Coronary artery (tissue), 2 donors: ENCODE measurements around the gene PRKG1.
"Not testable (repeated sequence)": the region's sequence is repeated elsewhere in the genome, so short reads cannot be mapped to it uniquely, and the experiment has no call there.

Experiments used
- DNase-seq: peaks from one replicate; pipeline ENCODE4 v3.0.0-alpha.2; 2017; ENCODE audit warnings: low spot score
- H3K27ac ChIP-seq, 2 donors: fragments of 200-600 bp; sonication (generic); one replicate each; pipeline ENCODE4 v1.5.1; 2016 to 2019
- H3K4me3 ChIP-seq: fragments of 200-600 bp; sonication (generic); 2 replicates; pipeline ENCODE4 v1.5.1; 2016; ENCODE audit warnings: mild to moderate bottlenecking, moderate library complexity
- TF ChIP-seq, protein P1 (sequence below): fragments of 200-600 bp; sonication (generic); IDR thresholded peaks from one replicate; pipeline ENCODE4 v1.5.1; 2019; ENCODE audit warnings: antibody characterized with exemption

Gene PRKG1

DNA sequence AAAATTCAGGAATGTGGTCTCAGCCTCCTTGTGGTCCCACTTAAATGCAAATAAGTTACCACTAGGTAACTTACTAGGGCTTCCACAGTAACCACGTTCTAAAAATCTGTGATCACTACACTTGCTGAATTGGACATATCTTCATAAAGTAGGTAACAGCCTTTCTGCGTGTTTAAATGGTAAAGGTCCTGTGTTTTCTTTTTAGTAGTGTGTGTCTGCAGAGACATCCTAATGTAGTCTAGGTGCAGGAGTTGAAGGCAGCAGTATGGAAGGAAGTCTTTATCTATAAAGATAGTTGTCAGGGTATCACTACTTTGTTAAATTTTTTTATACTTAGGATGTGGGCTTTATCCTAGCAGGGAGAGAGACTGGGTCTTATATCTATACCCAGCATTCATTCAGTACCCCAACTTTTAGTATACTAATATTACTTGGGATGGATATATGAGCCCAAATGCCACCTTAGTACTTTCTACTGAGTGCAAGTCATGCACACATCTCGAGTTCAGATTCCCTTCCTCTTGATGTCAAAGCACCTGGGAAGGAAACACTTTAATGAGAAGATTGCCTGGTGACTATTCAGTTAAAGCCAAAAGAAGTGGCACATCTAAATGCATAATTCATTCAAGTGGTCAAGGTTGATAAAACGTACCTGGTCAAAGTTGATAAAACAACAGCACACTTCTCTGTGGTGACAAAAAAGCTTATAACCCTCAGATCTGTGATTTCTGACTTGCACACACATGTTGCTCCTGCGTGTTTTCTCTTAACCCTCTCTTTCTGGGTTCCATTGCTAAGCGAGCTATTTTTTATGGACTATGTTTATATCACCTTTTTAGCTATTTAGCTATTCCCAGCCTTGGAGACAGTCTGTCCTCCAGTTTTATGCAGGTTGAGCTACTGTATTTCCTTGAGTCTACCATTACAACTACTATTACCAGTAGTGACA, 958.7 kb downstream of the PRKG1 start:
- Histone ChIP-seq H3K27ac (no peak overlapping the region), H3K4me3 (no peak overlapping the region)
- no peak for DNase-seq
- TF ChIP-seq, protein P1, sequence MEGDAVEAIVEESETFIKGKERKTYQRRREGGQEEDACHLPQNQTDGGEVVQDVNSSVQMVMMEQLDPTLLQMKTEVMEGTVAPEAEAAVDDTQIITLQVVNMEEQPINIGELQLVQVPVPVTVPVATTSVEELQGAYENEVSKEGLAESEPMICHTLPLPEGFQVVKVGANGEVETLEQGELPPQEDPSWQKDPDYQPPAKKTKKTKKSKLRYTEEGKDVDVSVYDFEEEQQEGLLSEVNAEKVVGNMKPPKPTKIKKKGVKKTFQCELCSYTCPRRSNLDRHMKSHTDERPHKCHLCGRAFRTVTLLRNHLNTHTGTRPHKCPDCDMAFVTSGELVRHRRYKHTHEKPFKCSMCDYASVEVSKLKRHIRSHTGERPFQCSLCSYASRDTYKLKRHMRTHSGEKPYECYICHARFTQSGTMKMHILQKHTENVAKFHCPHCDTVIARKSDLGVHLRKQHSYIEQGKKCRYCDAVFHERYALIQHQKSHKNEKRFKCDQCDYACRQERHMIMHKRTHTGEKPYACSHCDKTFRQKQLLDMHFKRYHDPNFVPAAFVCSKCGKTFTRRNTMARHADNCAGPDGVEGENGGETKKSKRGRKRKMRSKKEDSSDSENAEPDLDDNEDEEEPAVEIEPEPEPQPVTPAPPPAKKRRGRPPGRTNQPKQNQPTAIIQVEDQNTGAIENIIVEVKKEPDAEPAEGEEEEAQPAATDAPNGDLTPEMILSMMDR: no peak

DNA sequence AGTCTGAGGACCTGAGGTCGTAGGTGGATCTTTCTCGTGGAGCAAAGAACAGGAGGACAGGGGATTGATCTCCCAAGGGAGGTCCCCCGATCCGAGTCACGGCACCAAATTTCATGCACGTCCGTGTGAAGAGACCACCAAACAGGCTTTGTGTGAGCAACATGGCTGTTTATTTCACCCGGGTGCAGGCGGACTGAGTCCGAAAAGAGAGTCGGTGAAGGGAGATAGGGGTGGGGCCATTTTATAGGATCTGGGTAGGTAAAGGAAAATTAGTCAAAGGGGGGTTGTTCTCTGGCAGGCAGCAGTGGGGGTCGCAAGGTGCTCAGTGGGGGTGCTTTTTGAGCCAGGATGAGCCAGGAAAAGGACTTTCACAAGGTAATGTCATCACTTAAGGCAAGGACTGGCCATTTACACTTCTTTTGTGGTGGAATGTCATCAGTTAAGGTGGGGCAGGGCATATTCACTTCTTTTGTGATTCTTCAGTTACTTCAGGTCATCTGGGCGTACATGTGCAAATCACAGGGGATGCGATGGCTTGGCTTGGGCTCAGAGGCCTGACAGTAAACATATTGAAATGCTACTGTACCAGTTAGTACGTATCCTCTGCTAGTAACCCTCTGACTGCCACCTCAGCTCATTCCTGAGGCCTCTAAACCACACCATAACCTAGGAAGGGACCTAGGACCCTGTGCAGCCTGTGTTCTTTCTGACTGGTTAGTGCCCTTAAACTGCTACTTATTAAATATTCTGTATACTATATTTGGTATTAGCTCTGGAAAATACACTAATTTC, 964.9 kb downstream of the PRKG1 start:
- not testable (repeated sequence) for H3K4me3 ChIP-seq, H3K27ac ChIP-seq, DNase-seq

DNA sequence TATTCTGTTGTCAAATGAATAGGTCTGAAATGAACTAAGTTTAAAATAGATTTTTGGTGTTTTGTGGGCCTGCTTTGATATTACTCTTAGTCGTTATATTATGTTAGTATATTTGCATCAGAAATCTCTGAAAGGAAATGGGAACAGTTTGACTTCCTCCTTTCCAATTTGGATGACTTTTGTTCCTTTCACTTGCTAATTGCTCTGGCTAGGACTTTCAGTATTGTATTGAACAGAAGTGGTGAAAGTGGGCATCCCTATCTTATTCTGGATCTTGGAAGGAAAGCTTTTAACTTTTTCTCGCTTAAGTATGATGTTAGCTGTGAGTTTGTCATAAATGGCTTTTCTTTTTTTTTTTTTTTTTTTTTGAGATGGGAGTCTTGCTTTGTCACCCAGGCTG, 966.2 kb downstream of the PRKG1 start:
- TF ChIP-seq, protein P1: no peak
- Histone ChIP-seq H3K4me3 (no peak overlapping the region), H3K27ac (no peak overlapping the region)
- no peak for DNase-seq

DNA sequence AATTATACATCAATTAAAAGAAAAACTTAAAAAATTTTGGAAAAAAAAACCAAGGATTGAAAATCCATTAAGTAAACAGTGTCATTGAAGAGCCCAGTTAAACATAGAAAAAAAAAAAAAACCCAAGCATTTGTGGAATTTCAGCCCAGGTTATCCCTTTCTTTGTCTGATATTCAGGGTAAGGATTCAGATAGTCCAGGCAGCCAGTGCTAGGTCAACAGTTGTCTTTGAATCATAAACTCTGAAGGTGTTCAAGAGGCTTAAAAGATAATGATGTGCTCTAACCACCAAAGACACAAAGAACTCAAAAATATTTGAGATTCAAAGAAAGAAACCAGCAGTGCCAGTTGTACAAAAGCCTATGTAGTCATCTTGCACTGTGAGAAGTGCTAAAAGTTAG, 969.5 kb downstream of the PRKG1 start:
- no peak overlapping the region for H3K4me3 ChIP-seq
- H3K27ac ChIP-seq: no peak overlapping the region
- TF ChIP-seq, protein P1: no peak
- DNase-seq: no peak

DNA sequence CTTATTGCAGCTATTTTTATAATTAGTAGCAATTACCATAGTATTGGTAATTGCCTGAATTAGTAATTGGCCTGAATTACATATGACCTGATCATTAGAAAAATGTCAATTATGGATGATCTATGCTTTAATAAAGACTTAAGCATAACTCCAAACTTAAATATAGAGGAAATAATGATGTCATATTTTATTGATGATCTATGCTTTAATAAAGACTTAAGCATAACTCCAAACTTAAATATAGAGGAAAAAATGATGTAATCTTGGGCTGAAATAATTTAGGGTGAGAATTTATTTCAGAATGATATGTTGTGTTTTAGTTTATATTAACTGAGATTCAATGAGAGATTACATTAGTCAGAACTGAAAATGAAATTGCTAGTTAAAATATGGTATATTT, 973.8 kb downstream of the PRKG1 start:
- Histone ChIP-seq H3K4me3 (no peak overlapping the region), H3K27ac (no peak overlapping the region)
- DNase-seq: no peak
- TF ChIP-seq, protein P1: no peak

DNA sequence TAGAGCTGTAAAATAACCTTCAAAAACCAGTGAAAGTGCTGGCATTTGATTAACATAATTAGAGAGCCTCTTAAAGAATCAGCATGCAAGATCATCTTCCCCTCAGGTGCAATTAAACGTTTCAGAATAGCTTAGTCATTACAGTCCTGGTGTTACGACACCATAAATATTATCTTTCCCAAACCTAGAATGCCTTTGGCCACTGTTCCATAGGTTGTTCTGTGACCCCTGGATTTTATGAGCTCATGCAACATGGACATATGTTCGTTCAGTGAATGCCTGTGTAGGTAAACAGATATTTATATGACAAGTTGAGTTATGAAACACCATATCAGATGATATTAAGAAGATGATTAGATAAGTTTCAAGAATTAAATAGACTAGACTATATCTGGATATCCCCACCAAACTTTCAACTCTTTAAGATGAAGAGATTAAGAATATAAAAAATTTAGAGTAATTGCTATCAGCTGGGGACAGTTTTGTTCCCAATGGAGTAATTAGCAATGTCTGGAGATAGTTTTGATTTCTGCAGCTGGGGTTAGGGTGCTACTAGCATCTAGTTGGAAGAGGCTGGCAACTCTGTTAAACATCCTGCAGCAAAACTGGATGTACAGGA, 976.3 kb downstream of the PRKG1 start:
- H3K4me3 ChIP-seq: no peak overlapping the region
- DNase-seq: no peak
- TF ChIP-seq, protein P1: no peak

DNA sequence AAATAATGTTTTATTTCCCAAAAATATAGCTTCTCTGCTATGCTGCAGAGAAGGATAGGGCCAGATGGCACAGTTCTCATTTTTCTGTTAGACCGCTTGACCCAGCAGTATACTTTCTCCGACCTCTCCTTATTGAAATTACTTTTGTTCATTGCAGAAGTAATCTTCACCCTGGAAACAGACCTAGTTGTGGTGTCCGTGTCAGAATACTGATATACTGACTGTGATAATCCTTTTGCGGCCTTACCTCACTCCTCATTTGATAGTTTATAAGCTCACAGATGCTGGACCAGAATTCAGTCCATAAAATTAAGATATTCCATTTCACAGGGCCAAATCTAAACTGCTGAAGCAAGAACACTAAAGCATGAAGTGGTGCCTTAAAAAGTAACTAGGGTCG, 979.2 kb downstream of the PRKG1 start:
- no peak for DNase-seq
- H3K4me3 ChIP-seq: no peak overlapping the region
- no peak overlapping the region for H3K27ac ChIP-seq
- TF ChIP-seq, protein P1: no peak

More for the DNA sequence above, 976.3 kb downstream of the PRKG1 start:
- no peak overlapping the region for H3K27ac ChIP-seq
